Lower leg skin (tissue), 4 donors: ENCODE data around the gene RCHY1. TPM values are rescaled to one million over a fixed set of nuclear protein-coding genes. Genes with fewer than 3 reads are reported as not detected.

ENCODE experiments used
- DNase-seq, 2 donors: peaks; one replicate each; pipeline ENCODE4 v3.0.0-alpha.2; 2019; ENCODE audit warnings: low spot score in 2 of 2
- H3K4me3 ChIP-seq: fragments of 200-600 bp; sonication (generic); 2 replicates; pipeline ENCODE4 v1.5.1; 2017; ENCODE audit warnings: mild to moderate bottlenecking, low read depth; ENCODE audit not compliant: poor library complexity, severe bottlenecking
- CTCF ChIP-seq, 3 donors: fragments of 450-650 bp; IDR thresholded peaks; one replicate each; pipeline ENCODE4 v1.5.1; 2016; ENCODE audit warnings: antibody characterized with exemption in 3 of 3, mild to moderate bottlenecking in 3 of 3, moderate library complexity in 2 of 3
- POLR2A ChIP-seq, 2 donors: fragments of 450-650 bp; IDR thresholded peaks; one replicate each; pipeline ENCODE4 v1.6.1; 2016 to 2017; ENCODE audit warnings: antibody characterized with exemption in 2 of 2, mild to moderate bottlenecking in 1 of 2, moderate library complexity in 1 of 2
- WGBS, 2 donors: methylation state at CpG; one replicate each; pipeline ENCODE4 v1.1.5; 2018; 5-methylcytosine and 5-hydroxymethylcytosine counted together
- intact Hi-C: fragments of 100-400 bp; cut with DNase I; formaldehyde crosslinking; loops from one replicate; pipeline ENCODE4 v1.15.0; 2023; ENCODE audit warnings: low total_unique reads
- total RNA-seq, 4 donors: library from RNA; depleted of rRNA; stranded (reverse); fragments of >200 nt; gene quantifications; one replicate each; pipeline ENCODE4 v1.1.0, GENCODE V29; 2016

Gene RCHY1
- total RNA-seq, 4 donors from 2014 or later: 9.3 to 28.2 (median 16.8) TPM

- no peak for DNase-seq
- no peak overlapping the region for H3K4me3 ChIP-seq
- TF ChIP-seq POLR2A (IDR thresholded peaks at IDR 0.05) (no peak), CTCF (IDR thresholded peaks at IDR 0.05) (no peak)
- WGBS, 2 donors: 87 to 90% methylated on average over 2 of the region's 2 CpGs
- intact Hi-C loops: no loop called here
Observed at GRCh38 chr4:75495476-75495875, 18.7 kb downstream of the RCHY1 start.

- H3K4me3 ChIP-seq: no peak overlapping the region
- 10 to 29% methylated on average over 1 of the region's 1 CpG for WGBS, 2 donors
- intact Hi-C loops: no loop called here
- TF ChIP-seq POLR2A (IDR thresholded peaks at IDR 0.05): no peak
- no peak for TF ChIP-seq CTCF (IDR thresholded peaks at IDR 0.05)
- no peak for DNase-seq
Observed at GRCh38 chr4:75494563-75494962, 19.6 kb downstream of the RCHY1 start.

- no peak for TF ChIP-seq CTCF (IDR thresholded peaks at IDR 0.05)
- DNase-seq: no peak
- no peak overlapping the region for H3K4me3 ChIP-seq
- 69 to 77% methylated on average over 2 of the region's 2 CpGs for WGBS, 2 donors
- intact Hi-C loops: no loop called here
Observed at GRCh38 chr4:75490155-75490554, 24.0 kb downstream of the RCHY1 start.

GRCh38 chr4:75484190-75484589 is 30.0 kb downstream of the RCHY1 start:
- TF ChIP-seq POLR2A (IDR thresholded peaks at IDR 0.05) (no peak), CTCF (IDR thresholded peaks at IDR 0.05) (no peak)
- no peak for DNase-seq
- no peak overlapping the region for H3K4me3 ChIP-seq
- WGBS, 2 donors: 72 to 85% methylated on average over 4 of the region's 4 CpGs
- intact Hi-C loops: no loop called here

- TF ChIP-seq POLR2A (IDR thresholded peaks at IDR 0.05) (no peak), CTCF (IDR thresholded peaks at IDR 0.05) (no peak)
- no peak for DNase-seq
- H3K4me3 ChIP-seq: no peak overlapping the region
- intact Hi-C loops: no loop called here
- 83 to 91% methylated on average over 3 of the region's 3 CpGs for WGBS, 2 donors
Observed at GRCh38 chr4:75477201-75477600, 37.0 kb downstream of the RCHY1 start.

- TF ChIP-seq CTCF (IDR thresholded peaks at IDR 0.05) (no peak), POLR2A (IDR thresholded peaks at IDR 0.05) (no peak)
- no peak for DNase-seq
- no peak overlapping the region for H3K4me3 ChIP-seq
- 87 to 97% methylated on average over 1 of the region's 1 CpG for WGBS, 2 donors
- intact Hi-C loops: no loop called here
Observed at GRCh38 chr4:75470738-75471137, 43.5 kb downstream of the RCHY1 start.
